Activated T-cell treated with anti-CD3 and anti-CD28 coated beads, Interleukin-2, amount 50 U/mL, for 24 hours (primary cell): ENCODE data around the gene CTU1.

Experiments
- DNase-seq: peaks from one replicate; pipeline ENCODE4 v3.0.0-alpha.2; 2020
- H3K27ac Mint-ChIP-seq: 2 replicates; pipeline ENCODE4 v1.8.0; 2020; ENCODE audit warnings: mild to moderate bottlenecking, mixed read lengths
- H3K27me3 Mint-ChIP-seq: 2 replicates; pipeline ENCODE4 v1.8.0; 2020; ENCODE audit warnings: mixed read lengths
- H3K36me3 Mint-ChIP-seq: 2 replicates; pipeline ENCODE4 v1.8.0; 2020; ENCODE audit warnings: low read depth, mixed read lengths
- H3K4me1 Mint-ChIP-seq: 2 replicates; pipeline ENCODE4 v1.8.0; 2020; ENCODE audit warnings: low read depth, mixed read lengths
- H3K4me3 Mint-ChIP-seq: 2 replicates; pipeline ENCODE4 v1.8.0; 2020; ENCODE audit warnings: mild to moderate bottlenecking, moderate library complexity, mixed read lengths
- H3K9me3 Mint-ChIP-seq: 2 replicates; pipeline ENCODE4 v1.8.0; 2020; ENCODE audit warnings: mixed read lengths

The CTU1 gene

DNA sequence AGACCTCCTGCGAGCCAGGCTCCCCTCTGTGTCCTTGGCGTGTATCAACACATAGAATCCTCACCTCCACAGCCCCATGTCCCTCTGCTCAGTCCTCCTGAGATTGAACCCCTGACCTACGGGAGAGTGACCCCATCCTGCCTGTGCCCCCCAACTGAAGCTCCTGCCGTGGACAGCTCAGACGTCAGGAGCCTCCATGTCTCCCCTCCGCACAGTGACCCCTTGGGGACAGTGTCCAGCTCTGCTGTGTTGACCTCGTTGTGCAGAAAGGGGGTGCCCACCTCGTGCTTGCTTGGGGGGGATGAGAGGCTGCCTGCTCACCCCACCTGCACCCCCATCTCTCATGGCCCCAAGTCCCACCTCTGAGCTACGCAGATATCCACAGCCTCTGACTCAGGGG, 16.0 kb upstream of the CTU1 start:
- Mint-ChIP-seq H3K36me3 (no peaks in the 10 kb centered on the region), H3K27ac (peak overlapping the region; percentile 68), H3K27me3 (no peaks in the 10 kb centered on the region), H3K4me3 (peak overlapping the region; percentile 44), H3K9me3 (peaks cover 4% of the 10 kb centered on the region), H3K4me1 (peaks cover 84% of the 10 kb centered on the region)
- no peak for DNase-seq

DNA sequence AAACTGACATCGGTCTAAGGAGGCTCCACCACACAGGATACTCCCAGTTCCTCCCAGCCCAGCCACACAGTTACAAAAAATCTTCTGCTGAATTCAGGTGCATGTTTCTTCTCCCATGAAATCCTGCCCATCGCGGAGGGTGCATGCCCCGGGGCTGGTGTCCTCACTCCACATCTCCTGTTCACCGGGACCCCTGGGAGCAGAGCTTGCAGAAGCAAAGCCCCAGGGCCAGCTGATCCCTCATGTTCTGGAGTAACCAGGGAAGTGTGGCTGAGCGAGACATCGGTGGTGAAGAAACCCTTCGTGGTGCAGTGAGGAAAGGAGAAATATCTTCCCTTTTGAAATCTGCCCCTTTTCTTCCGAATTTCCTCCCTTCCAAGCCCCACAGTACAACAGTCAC, 15.6 kb upstream of the CTU1 start:
- DNase-seq, result peak; percentile 40
- Mint-ChIP-seq H3K27ac (peak overlapping the region; percentile 68), H3K27me3 (no peaks in the 10 kb centered on the region), H3K4me3 (peak overlapping the region; percentile 44), H3K4me1 (peaks cover 84% of the 10 kb centered on the region), H3K9me3 (peaks cover 4% of the 10 kb centered on the region), H3K36me3 (no peaks in the 10 kb centered on the region)

GRCh38 chr19:51123381-51123800, 15.2 kb upstream of the CTU1 start:
- peak; percentile 51 for DNase-seq
- peaks cover 80% of the 10 kb centered on the region for H3K4me1 Mint-ChIP-seq
- H3K9me3 Mint-ChIP-seq, result peaks cover 4% of the 10 kb centered on the region
- no peaks in the 10 kb centered on the region for H3K27me3 Mint-ChIP-seq
- peak overlapping the region; percentile 44 for H3K4me3 Mint-ChIP-seq
- H3K36me3 Mint-ChIP-seq, result no peaks in the 10 kb centered on the region
- H3K27ac Mint-ChIP-seq, result peak overlapping the region; percentile 68

DNA sequence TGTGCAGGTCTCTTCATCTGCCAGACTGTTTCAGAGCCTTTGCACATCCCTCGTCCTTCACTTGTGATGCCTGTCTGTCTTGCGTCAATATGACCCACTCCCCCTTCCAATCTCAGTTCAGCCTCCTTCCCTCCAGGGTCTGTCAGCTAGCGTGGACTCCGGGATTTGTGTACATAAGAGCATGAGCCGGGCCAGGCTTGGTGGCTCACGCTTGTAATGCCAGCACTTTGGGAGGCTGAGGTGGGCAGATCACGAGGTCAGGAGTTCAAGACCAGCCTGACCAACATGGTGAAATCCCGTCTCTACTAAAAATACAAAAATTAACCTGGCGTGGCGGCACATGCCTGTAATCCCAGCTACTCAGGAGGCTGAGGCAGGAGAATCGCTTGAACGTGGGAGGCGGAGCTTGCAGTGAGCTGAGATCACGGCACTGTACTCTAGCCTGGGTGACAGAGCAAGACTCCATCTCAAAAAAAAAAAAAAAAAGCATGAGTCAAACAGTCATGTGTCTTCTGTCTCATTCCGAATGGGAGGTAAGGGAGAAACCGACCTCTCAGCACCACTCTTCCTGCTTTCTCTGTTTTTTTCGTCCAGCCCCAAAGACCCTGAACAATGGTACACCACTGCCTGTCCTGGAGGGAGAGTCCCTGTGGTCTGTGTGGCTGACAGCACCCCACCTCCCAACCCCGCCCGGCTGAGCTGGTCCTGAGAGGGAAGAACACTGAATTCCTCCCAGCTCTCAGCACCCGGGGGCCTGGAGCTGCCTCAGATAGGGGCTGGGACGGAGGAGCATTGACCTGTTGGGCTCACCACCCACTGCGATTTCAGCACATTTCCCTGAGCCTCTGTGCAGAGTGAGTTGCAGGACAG, 14.1 kb upstream of the CTU1 start:
- Mint-ChIP-seq H3K27ac (peak overlapping the region; percentile 37), H3K4me1 (peaks cover 72% of the 10 kb centered on the region), H3K9me3 (peaks cover 4% of the 10 kb centered on the region), H3K4me3 (no peak overlapping the region), H3K36me3 (no peaks in the 10 kb centered on the region), H3K27me3 (no peaks in the 10 kb centered on the region)
- DNase-seq, result no peak

DNA sequence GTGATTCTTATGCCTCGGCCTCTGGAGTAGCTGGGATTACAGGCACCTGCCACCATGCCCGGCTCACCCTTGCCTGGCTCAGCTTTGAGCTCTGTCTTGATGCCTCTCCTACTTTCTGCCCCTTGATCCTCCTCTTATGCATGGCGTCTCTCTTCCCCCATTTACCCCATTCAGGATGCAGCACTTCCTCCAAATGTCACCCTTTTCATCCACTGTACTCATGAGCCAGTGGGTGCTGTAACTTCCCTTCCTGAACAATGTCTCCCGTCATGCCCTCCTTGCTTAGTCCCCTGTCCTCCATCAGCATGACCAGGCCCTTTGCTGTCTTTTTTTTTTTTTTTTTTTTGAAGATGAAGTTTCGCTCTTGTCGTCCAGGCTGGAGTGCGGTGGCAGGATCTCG, 13.0 kb upstream of the CTU1 start:
- no peaks in the 10 kb centered on the region for H3K27me3 Mint-ChIP-seq
- H3K27ac Mint-ChIP-seq, result no peak overlapping the region
- H3K4me1 Mint-ChIP-seq, result peaks cover 72% of the 10 kb centered on the region
- H3K4me3 Mint-ChIP-seq, result no peak overlapping the region
- peaks cover 4% of the 10 kb centered on the region for H3K9me3 Mint-ChIP-seq
- no peak for DNase-seq
- no peaks in the 10 kb centered on the region for H3K36me3 Mint-ChIP-seq

DNA sequence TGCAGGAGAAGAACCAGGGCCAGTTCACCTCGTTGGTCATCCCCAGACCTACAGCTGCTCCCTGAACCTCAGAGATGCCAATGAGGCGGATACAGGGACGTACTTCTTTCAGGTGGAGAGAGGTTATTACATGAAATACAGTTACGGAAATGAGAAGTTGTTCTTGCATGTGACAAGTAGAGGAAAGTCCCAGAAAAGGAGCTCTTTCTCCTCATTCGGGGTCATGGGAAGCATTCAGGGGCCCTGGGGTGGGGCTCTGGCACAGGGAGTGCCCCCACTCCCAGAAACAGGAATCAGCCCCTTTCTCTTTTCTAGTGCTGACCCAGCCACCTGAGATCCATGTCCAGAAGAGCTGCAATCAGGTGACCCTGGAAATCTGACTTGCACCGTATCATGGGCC, 12.0 kb upstream of the CTU1 start:
- Mint-ChIP-seq H3K36me3 (no peaks in the 10 kb centered on the region), H3K4me3 (no peak overlapping the region), H3K4me1 (peaks cover 67% of the 10 kb centered on the region), H3K27ac (no peak overlapping the region), H3K27me3 (no peaks in the 10 kb centered on the region), H3K9me3 (peaks cover 4% of the 10 kb centered on the region)
- DNase-seq, result no peak

- Mint-ChIP-seq H3K4me3 (no peak overlapping the region), H3K27ac (no peak overlapping the region), H3K36me3 (no peaks in the 10 kb centered on the region), H3K27me3 (no peaks in the 10 kb centered on the region), H3K9me3 (peaks cover 4% of the 10 kb centered on the region), H3K4me1 (peaks cover 61% of the 10 kb centered on the region)
- DNase-seq, result no peak
These were observed 11.4 kb upstream of the CTU1 start for GRCh38 chr19:51119611-51120010.

DNA sequence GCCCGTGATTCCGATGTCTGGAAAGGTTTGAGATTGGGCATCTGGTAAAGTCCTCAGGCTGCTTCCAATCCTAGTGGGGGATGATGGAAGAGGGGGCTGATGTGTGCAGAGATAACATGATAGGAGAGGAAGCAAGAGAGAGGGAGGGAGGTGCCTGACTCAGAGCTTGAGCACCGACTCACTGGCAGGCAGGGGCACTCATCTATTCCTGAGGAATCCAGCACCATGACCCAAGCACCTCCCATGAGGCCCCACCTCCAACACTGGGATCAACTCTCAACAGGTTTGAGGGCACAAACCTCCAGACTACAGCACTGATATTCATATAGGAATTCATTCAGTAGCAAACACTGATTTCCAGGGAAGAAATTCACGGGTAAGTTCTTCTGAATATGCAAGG, 10.9 kb upstream of the CTU1 start:
- no peaks in the 10 kb centered on the region for H3K27me3 Mint-ChIP-seq
- peaks cover 4% of the 10 kb centered on the region for H3K9me3 Mint-ChIP-seq
- H3K4me1 Mint-ChIP-seq, result peaks cover 56% of the 10 kb centered on the region
- no peaks in the 10 kb centered on the region for H3K36me3 Mint-ChIP-seq
- no peak for DNase-seq
- H3K27ac Mint-ChIP-seq, result no peak overlapping the region
- no peak overlapping the region for H3K4me3 Mint-ChIP-seq

DNA sequence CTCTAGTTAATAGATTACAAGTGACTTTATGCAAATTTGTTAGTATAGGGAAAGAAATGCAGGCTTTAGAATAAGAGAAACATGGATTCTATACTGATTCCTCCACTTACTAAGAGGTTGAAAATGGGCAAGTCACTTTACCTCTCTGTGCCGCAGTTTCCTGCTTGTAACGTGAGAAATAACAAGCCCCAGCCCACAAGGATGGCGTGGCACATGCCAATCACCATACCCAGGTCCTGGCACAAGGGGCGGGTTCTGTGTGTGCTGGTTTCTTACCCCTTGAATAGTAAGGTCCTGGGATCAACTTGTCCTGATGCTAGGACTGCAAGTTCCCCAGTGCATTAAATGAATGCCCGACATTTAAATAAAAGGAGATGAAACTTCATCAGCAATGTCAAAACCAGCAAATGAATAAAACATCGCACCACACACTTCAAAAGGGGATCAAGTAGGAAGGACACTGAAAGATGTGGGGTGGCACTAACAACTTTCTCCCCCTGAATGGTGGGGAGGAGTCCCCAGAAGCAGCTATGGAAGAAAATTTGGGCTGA, 8.6 kb upstream of the CTU1 start:
- no peak for DNase-seq
- Mint-ChIP-seq H3K9me3 (peaks cover under 1% of the 10 kb centered on the region), H3K4me1 (peaks cover 33% of the 10 kb centered on the region), H3K27ac (peak overlapping the region; percentile 22), H3K4me3 (no peak overlapping the region), H3K36me3 (no peaks in the 10 kb centered on the region), H3K27me3 (no peaks in the 10 kb centered on the region)

DNA sequence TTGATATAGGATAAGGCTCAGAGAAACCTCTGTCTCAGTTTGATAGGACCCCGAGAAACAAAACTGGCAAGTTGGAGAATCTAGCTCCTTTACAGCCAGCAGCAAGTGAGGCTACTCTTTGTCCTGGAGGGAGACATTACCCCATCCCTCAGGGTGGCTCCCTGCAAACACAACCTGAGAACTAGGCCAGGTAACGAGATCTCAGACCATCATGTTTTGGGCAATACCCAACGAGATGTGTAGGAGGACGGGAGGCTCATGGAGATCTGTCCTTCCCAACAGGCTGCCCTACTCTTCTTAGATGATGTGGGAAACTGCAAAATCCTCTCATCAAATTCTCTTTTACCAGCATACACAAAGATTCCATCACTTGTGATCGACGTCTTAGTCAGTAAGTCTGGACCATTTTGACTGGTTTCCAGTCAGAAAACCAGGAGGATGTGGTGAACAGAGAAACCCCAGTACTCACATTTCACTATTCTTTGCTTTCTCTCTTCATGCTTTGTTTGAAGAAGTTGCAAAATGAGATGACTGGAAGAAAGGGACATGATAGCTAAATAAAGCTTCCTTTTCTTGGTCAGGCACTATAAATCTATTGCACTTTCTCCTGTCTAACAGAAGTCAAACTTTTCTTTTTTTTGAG, 6.0 kb upstream of the CTU1 start:
- Mint-ChIP-seq H3K4me3 (peak overlapping the region; percentile 28), H3K27ac (peak overlapping the region; percentile 93), H3K36me3 (no peaks in the 10 kb centered on the region), H3K4me1 (peaks cover 24% of the 10 kb centered on the region), H3K9me3 (no peaks in the 10 kb centered on the region), H3K27me3 (no peaks in the 10 kb centered on the region)
- peak; percentile 57 for DNase-seq

GRCh38 chr19:51111606-51112005, 3.4 kb upstream of the CTU1 start:
- H3K27ac Mint-ChIP-seq, result no peak overlapping the region
- H3K9me3 Mint-ChIP-seq, result no peaks in the 10 kb centered on the region
- no peak overlapping the region for H3K4me3 Mint-ChIP-seq
- H3K36me3 Mint-ChIP-seq, result peaks cover 17% of the 10 kb centered on the region
- no peaks in the 10 kb centered on the region for H3K27me3 Mint-ChIP-seq
- peaks cover 28% of the 10 kb centered on the region for H3K4me1 Mint-ChIP-seq
- no peak for DNase-seq

GRCh38 chr19:51110666-51110971, 2.4 kb upstream of the CTU1 start:
- no peaks in the 10 kb centered on the region for H3K27me3 Mint-ChIP-seq
- peaks cover 24% of the 10 kb centered on the region for H3K36me3 Mint-ChIP-seq
- H3K27ac Mint-ChIP-seq, result no peak overlapping the region
- H3K4me1 Mint-ChIP-seq, result peaks cover 30% of the 10 kb centered on the region
- H3K4me3 Mint-ChIP-seq, result no peak overlapping the region
- H3K9me3 Mint-ChIP-seq, result no peaks in the 10 kb centered on the region
- DNase-seq, result no peak

GRCh38 chr19:51108805-51109146, 567 bp upstream of the CTU1 start:
- no peak for DNase-seq
- Mint-ChIP-seq H3K27me3 (no peaks in the 10 kb centered on the region), H3K36me3 (peaks cover 38% of the 10 kb centered on the region), H3K4me1 (peaks cover 41% of the 10 kb centered on the region), H3K4me3 (peak overlapping the region; percentile 97), H3K27ac (peak overlapping the region; percentile 95), H3K9me3 (no peaks in the 10 kb centered on the region)

DNA sequence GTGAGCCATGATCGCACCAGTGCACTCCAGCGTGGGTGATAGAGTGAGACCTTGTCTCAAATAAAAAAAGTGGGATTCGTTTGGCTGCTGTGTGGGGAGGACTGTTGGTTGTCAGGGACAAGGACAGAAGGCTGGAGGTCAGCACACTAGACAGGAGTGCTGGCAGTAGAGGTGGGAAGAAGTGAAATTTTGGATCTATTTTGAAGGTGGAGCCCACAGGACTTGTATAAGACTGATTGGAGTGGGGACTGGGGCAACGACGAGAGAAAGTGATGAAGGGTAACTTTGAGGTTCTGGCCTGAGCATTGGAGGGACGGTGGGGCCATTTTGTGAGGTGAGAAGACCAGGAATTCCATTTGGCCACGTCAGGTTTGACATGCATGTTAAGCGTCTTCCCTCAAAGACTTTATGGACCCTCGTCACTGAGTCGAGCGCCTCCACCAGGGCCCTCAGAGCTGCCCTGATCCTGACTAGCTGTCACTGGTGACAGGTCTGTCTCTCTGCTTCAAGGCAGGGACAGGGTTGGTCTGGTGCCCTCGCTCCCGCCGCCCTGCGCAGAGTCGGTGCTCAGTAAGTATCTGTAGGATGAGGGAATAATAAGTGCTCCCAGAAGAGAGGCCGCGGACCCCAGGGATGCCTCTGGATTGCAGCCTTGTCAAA, 673 bp downstream of the CTU1 start:
- Mint-ChIP-seq H3K27ac (peak overlapping the region; percentile 95), H3K4me3 (peak overlapping the region; percentile 97), H3K27me3 (no peaks in the 10 kb centered on the region), H3K36me3 (peaks cover 51% of the 10 kb centered on the region), H3K9me3 (no peaks in the 10 kb centered on the region), H3K4me1 (peaks cover 50% of the 10 kb centered on the region)
- DNase-seq, result no peak

GRCh38 chr19:51103926-51104341, 4.3 kb downstream of the CTU1 start:
- DNase-seq, result no peak
- no peaks in the 10 kb centered on the region for H3K9me3 Mint-ChIP-seq
- H3K4me3 Mint-ChIP-seq, result no peak overlapping the region
- peaks cover 61% of the 10 kb centered on the region for H3K4me1 Mint-ChIP-seq
- peaks cover 86% of the 10 kb centered on the region for H3K36me3 Mint-ChIP-seq
- no peak overlapping the region for H3K27ac Mint-ChIP-seq
- H3K27me3 Mint-ChIP-seq, result no peaks in the 10 kb centered on the region
